A673 (cell line): ENCODE measurements around the gene CHMP2B.

Experiments used
- EZH2 ChIP-seq: fragments of 200-600 bp; sonication (generic); IDR thresholded peaks from 2 replicates; pipeline ENCODE4 v1.6.1; 2017; ENCODE audit warnings: borderline replicate concordance, low read depth, mild to moderate bottlenecking, mixed read lengths, antibody characterized with exemption, low read length; ENCODE audit not compliant: poor library complexity, severe bottlenecking
- TF ChIP-seq, protein P1 (sequence below): fragments of 300-800, 200-600 bp; sonication (generic); conservative IDR thresholded peaks from 2 replicates; pipeline ENCODE4 v1.5.1; 2017; ENCODE audit warnings: low read depth, mild to moderate bottlenecking, antibody characterized with exemption, low read length, moderate library complexity, mixed read lengths

DNA sequence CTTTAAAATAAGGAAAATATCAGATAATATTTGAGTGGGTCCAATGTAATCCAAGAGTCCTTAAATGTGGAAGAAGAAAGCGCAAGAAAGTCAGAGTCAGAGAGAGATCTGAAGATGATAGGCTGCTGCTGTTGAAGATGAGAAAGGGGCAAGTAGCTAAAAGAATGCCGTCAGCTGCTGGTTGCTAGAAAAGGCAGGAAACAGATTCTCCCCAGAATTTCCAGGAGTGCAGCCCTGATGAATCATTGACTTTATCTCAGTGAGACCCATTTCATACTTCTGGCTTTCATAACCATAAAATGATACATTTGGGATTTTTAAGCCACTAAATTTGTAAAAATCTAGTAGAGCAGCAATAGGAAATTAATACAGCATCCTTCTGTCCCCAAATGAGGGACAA, 7.5 kb upstream of the CHMP2B start:
- TF ChIP-seq, protein P1, sequence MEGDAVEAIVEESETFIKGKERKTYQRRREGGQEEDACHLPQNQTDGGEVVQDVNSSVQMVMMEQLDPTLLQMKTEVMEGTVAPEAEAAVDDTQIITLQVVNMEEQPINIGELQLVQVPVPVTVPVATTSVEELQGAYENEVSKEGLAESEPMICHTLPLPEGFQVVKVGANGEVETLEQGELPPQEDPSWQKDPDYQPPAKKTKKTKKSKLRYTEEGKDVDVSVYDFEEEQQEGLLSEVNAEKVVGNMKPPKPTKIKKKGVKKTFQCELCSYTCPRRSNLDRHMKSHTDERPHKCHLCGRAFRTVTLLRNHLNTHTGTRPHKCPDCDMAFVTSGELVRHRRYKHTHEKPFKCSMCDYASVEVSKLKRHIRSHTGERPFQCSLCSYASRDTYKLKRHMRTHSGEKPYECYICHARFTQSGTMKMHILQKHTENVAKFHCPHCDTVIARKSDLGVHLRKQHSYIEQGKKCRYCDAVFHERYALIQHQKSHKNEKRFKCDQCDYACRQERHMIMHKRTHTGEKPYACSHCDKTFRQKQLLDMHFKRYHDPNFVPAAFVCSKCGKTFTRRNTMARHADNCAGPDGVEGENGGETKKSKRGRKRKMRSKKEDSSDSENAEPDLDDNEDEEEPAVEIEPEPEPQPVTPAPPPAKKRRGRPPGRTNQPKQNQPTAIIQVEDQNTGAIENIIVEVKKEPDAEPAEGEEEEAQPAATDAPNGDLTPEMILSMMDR: no peak
- TF ChIP-seq EZH2: no peak
